Ramos (cell line): Measurements from ENCODE around the gene BORA.
"Not testable (repeated sequence)": the region's sequence is repeated elsewhere in the genome, so short reads cannot be mapped to it uniquely, and the experiment has no call there.

ENCODE experiments used
- in situ Hi-C: fragments of 300-500 bp; cut with MboI; formaldehyde crosslinking; loops from one replicate; pipeline ENCODE4 v1.14.3; 2022; ENCODE audit warnings: low sequenced_read_pairs; ENCODE audit not compliant: unreplicated experiment

BORA gene

GRCh38 chr13:72757792-72758535, 30.2 kb downstream of the BORA start:
- in situ Hi-C loops = no loop called here

DNA sequence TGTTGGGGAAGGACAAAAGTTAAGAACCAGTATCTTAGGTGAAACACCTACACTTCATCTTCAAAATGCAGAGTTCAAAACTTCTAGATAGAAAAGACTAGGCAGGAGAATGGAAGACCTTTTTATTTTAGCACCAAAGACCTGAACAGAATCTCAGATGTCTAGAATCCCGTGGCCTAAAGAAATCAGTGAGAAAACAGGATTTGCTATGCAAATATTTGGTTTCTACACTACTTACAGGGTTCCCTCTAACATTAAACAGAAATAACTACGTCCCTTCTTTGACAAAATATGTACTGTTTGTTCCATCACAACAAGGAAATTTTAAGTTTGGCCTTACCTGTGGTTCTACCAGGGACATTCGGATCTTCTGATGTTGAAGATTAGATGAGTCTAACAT, 32.5 kb downstream of the BORA start:
- in situ Hi-C loops = no loop called here

- in situ Hi-C loops = no loop called here
Observed at GRCh38 chr13:72763411-72763810, 35.7 kb downstream of the BORA start.

- in situ Hi-C loops = no loop called here
Observed at GRCh38 chr13:72774019-72774418, 46.3 kb downstream of the BORA start.

- in situ Hi-C loops = no loop called here
Observed at GRCh38 chr13:72781451-72782439, 54.0 kb downstream of the BORA start, which contains the start of the genes DIS3 and PIBF1. DIS3 (minus strand) TSS chr13:72781900; CDS start chr13:72781832, 68 bp downstream. PIBF1 (plus strand) TSS chr13:72782133; CDS start chr13:72783470, 1,337 bp downstream.

GRCh38 chr13:72782717-72783116, 55.0 kb downstream of the BORA start:
- in situ Hi-C loops = no loop called here

GRCh38 chr13:72784679-72785078, 57.0 kb downstream of the BORA start:
- in situ Hi-C loops = not testable (repeated sequence)

- in situ Hi-C loops = no loop called here
Observed at GRCh38 chr13:72788831-72789230, 61.1 kb downstream of the BORA start.

- in situ Hi-C loops = no loop called here
Observed at GRCh38 chr13:72792640-72793039, 64.9 kb downstream of the BORA start.

- in situ Hi-C loops = no loop called here
Observed at GRCh38 chr13:72798817-72799216, 71.1 kb downstream of the BORA start.

DNA sequence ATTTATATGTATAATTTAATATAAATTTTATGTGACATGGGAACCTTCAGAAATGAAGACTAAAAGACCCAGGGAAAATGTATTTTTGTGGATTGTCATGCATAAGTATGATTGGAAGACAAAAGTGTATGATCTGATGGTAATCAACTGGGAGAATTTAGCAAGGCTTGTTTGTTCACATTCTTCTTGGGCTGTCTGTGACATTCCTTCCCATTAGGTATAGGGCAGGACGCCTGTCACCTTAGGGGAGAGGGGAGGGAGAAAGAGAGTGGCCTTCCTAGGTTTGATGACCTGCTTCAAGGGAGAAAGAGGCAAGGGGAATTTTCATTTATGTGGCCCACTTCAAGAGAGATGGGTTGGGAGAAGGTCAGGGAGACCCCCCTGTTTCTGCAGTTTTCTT, 76.6 kb downstream of the BORA start:
- in situ Hi-C loops = no loop called here
